ENCODE data around the gene SERPINA4.

SERPINA4 gene

DNA sequence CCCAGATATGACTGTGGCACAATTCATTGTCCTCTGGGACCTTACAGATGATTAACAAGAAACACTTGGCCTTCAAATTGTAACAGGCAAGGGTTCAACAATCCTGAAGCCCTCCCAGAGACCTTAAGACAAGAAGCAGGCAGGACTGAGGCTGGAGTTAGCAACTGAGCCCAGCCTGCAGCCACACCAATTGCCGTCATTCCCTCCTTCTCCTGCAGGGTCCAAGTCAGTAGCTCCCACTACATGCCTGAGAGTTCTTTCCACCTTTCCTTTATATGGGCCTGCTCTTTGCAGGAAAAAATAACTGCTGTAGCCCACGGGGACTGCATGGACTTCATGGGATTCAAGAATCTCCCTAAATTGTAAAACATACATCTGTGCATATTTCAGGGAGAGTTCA lies 2.4 kb upstream of the SERPINA4 start:
- H3K27ac ChIP-seq (ENCODE audit: low read depth, low read length), result no peak overlapping the region
- H3K9me2 ChIP-seq (replicated peaks; ENCODE audit: insufficient read depth, low read length), result no peaks in the 10 kb centered on the region
- no peaks in the 10 kb centered on the region for H3F3A ChIP-seq (ENCODE audit: insufficient read depth)
- H3K9ac ChIP-seq (ENCODE audit: low read length), result no peak overlapping the region
- H4K20me1 ChIP-seq (ENCODE audit: low read depth, low read length), result no peaks in the 10 kb centered on the region
- no peaks in the 10 kb centered on the region for H3K79me2 ChIP-seq (ENCODE audit: insufficient read depth, low read length)
- no peak for TF ChIP-seq EZH2phosphoT487 (conservative IDR thresholded peaks at IDR 0.05; ENCODE audit: low read length)
- TF ChIP-seq, protein P1, sequence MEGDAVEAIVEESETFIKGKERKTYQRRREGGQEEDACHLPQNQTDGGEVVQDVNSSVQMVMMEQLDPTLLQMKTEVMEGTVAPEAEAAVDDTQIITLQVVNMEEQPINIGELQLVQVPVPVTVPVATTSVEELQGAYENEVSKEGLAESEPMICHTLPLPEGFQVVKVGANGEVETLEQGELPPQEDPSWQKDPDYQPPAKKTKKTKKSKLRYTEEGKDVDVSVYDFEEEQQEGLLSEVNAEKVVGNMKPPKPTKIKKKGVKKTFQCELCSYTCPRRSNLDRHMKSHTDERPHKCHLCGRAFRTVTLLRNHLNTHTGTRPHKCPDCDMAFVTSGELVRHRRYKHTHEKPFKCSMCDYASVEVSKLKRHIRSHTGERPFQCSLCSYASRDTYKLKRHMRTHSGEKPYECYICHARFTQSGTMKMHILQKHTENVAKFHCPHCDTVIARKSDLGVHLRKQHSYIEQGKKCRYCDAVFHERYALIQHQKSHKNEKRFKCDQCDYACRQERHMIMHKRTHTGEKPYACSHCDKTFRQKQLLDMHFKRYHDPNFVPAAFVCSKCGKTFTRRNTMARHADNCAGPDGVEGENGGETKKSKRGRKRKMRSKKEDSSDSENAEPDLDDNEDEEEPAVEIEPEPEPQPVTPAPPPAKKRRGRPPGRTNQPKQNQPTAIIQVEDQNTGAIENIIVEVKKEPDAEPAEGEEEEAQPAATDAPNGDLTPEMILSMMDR (IDR thresholded peaks at IDR 0.05; ENCODE audit: insufficient read depth, low read length, poor library complexity, severe bottlenecking), result no peak
- H3K9me3 ChIP-seq (ENCODE audit: insufficient read depth, low read length), result no peaks in the 10 kb centered on the region
- no peaks in the 10 kb centered on the region for H3K36me3 ChIP-seq (ENCODE audit: low read length)
- H2AFZ ChIP-seq (ENCODE audit: low read depth, low read length, severe bottlenecking), result no peak overlapping the region
- no peaks in the 10 kb centered on the region for H3K27me3 ChIP-seq (ENCODE audit: low read length)
- no peak overlapping the region for H3K4me2 ChIP-seq (ENCODE audit: low read depth, low read length, poor library complexity, severe bottlenecking)
- no peak overlapping the region for H3K4me3 ChIP-seq (ENCODE audit: insufficient read depth, low read length, poor library complexity, severe bottlenecking)

DNA sequence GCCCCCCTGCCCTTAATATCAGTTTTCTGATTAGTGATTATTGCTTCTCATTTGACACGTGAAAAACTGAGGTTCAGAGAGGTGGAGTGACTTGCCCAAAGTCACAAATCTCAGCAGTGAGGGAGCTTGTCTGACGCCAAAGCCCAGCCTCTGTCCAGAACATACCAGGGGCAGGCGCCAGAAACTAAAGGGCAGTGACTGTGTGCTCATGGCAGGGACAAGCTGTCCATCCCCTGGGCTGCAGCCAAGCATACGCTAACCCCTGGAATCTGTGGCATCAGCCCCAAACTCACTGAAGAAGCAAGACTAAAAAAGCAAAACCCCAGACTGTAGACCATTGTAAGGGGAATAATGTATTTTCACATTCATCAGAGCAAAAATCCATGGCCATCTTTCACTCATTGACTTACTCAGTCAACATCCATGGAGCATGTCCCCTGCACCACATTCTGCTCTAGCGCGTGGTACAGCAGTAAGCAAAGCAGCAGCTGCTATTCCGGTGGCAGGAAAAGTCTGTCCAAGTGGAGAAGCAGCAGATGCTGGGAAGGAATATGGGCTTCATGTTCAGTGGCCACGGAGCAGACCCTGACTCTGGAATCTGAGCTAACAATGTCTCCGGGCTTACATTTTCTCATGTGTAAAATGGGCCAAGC lies 1.5 kb upstream of the SERPINA4 start:
- Histone ChIP-seq H3K36me3 (ENCODE audit: low read length) (no peaks in the 10 kb centered on the region), H2AFZ (ENCODE audit: low read depth, low read length, severe bottlenecking) (no peak overlapping the region), H3K4me3 (ENCODE audit: insufficient read depth, low read length, poor library complexity, severe bottlenecking) (no peak overlapping the region), H3K9ac (ENCODE audit: low read length) (no peak overlapping the region), H3K4me2 (ENCODE audit: low read depth, low read length, poor library complexity, severe bottlenecking) (no peak overlapping the region), H3K79me2 (ENCODE audit: insufficient read depth, low read length) (no peaks in the 10 kb centered on the region), H3K9me2 (replicated peaks; ENCODE audit: insufficient read depth, low read length) (no peaks in the 10 kb centered on the region), H3K27me3 (ENCODE audit: low read length) (no peaks in the 10 kb centered on the region), H4K20me1 (ENCODE audit: low read depth, low read length) (no peaks in the 10 kb centered on the region), H3K27ac (ENCODE audit: low read depth, low read length) (no peak overlapping the region), H3F3A (ENCODE audit: insufficient read depth) (no peaks in the 10 kb centered on the region), H3K9me3 (ENCODE audit: insufficient read depth, low read length) (no peaks in the 10 kb centered on the region)
- no peak for TF ChIP-seq EZH2phosphoT487 (conservative IDR thresholded peaks at IDR 0.05; ENCODE audit: low read length)
- TF ChIP-seq, protein P1 (IDR thresholded peaks at IDR 0.05; ENCODE audit: insufficient read depth, low read length, poor library complexity, severe bottlenecking), result no peak

DNA sequence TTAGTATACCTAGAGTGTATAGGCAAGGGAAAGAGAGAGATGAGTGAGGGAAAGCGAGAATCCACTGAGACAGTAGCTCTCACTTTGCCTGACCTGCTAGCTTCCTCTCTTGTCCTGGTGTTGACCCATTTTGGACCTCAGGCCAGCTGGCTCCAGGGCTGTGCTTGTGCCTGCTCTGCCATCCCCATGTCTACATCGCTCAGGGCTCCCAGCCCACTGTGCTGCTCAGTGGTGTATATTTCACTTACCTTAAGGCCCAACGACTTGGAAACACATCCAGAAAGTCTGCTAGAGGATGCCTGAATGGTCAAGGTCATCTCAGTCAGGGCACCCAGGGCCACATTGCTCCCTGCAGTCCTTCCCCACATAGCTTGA lies 964 bp upstream of the SERPINA4 start:
- Histone ChIP-seq H3K27ac (ENCODE audit: low read depth, low read length) (no peak overlapping the region), H3K9me3 (ENCODE audit: insufficient read depth, low read length) (no peaks in the 10 kb centered on the region), H3K9ac (ENCODE audit: low read length) (no peak overlapping the region), H3K4me2 (ENCODE audit: low read depth, low read length, poor library complexity, severe bottlenecking) (no peak overlapping the region), H3F3A (ENCODE audit: insufficient read depth) (no peaks in the 10 kb centered on the region), H4K20me1 (ENCODE audit: low read depth, low read length) (no peaks in the 10 kb centered on the region), H2AFZ (ENCODE audit: low read depth, low read length, severe bottlenecking) (no peak overlapping the region), H3K36me3 (ENCODE audit: low read length) (no peaks in the 10 kb centered on the region), H3K79me2 (ENCODE audit: insufficient read depth, low read length) (no peaks in the 10 kb centered on the region), H3K4me3 (ENCODE audit: insufficient read depth, low read length, poor library complexity, severe bottlenecking) (no peak overlapping the region), H3K9me2 (replicated peaks; ENCODE audit: insufficient read depth, low read length) (no peaks in the 10 kb centered on the region), H3K27me3 (ENCODE audit: low read length) (no peaks in the 10 kb centered on the region)
- TF ChIP-seq EZH2phosphoT487 (conservative IDR thresholded peaks at IDR 0.05; ENCODE audit: low read length), result no peak
- TF ChIP-seq, protein P1 (IDR thresholded peaks at IDR 0.05; ENCODE audit: insufficient read depth, low read length, poor library complexity, severe bottlenecking), result no peak

All from SU-DHL-6 (cell line).